HG03354 (cell line): ENCODE data around the gene ARHGAP22.
A peak's percentile ranks its signal among the peaks of the same experiment; 100 is the strongest.

Experiments
- ATAC-seq: cut with Tn5 transposase; IDR thresholded peaks from one replicate; pipeline ENCODE4 v1.9.1; 2021; ENCODE audit warnings: mild to moderate bottlenecking; ENCODE audit not compliant: unreplicated experiment, poor library complexity, severe bottlenecking

The ARHGAP22 gene

DNA sequence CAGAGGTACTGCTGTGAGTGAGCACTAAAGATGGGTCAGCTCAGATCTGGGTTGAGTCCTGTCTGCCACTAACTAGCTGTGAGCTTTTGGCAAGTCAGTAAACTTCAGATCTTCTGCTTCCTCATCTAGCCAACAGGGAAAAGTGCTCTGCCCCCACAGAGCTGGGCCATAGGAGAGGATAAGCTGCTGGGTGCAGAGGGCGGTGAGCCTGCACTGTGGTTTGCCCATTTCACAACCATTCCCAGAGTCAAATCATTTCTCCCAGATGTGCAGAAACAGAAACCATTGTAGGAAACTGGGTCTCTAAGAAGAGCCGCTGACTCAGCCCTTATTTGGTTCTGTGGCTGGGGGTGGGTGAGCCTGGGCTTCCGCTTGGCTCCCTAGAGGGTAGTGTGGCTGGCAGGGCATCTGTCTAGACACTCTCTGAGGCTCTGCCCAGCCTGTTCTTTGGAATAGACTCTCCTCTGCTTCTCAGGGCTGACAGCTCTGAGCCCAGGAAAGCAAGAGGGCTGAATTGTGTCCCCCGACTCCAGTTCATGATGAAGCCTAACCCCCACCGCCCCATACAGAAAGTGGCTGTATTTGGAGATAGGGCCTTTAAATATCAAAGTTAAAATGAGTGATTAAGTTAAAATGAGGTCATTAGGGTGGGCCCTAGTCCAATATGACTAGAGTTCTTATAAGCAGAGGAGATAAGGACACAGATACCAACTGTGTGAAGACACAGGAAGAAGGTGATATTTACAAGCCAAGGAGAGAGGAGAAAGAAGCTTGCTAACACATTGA is 29.5 kb upstream of the ARHGAP22 start:
- peak; percentile 97 for ATAC-seq

DNA sequence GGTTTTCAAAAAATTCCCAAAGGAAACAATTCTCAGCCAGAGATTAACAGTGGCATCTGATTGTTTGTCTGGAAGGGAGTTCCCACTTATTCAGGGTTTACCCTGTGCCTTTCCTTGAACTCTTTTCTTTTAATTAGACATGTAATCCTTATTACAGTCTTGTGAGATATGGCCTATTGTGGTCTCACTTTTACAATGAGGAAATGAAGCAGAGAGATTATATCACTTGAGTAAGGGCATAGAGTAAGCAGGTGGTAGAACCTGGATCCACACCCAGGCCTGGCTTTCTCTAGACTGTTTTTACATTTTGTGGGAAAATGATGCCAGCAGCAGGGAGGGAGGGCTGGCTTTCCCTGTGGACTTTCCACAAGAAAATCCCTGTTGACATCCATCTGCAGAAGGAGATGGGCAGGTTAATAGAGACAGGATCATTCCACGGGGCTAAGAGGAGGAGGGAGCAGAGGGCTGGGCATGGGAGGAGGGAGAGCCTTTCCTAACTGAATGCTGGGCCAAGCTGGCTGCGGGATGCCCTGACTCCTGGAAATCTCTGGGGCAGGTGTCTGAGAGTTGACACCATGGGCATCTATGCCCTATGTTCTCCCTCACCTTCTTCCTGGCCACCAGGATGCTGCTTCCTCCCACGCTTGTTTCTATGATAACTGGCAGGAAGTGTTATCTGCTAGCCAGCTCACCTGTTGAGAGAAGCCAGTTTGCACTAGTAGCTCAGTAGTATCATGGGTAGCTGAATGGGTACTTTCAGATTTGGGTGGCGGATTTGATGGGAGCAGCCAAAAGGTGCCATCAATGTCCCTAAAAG is 28.7 kb upstream of the ARHGAP22 start:
- peak; percentile 53 for ATAC-seq

DNA sequence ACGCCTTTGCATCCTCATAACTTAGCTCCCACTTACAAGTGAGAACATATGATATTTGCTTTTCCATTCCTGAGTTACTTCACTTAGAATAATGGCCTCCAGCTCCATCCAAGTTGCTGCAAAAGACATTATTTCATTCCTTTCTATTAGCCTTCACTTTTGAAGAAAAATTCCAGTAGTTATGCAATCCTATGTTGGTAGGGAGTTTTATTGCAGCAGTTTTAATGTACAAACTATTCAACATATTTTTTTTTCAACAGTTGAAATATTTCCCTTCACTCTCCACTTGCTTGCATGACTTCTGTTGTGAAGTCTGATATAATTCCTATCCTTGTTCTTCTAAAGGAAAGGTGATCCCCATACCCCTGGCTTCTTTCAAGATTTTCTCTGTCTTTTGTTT is 27.3 kb upstream of the ARHGAP22 start:
- no peak for ATAC-seq

DNA sequence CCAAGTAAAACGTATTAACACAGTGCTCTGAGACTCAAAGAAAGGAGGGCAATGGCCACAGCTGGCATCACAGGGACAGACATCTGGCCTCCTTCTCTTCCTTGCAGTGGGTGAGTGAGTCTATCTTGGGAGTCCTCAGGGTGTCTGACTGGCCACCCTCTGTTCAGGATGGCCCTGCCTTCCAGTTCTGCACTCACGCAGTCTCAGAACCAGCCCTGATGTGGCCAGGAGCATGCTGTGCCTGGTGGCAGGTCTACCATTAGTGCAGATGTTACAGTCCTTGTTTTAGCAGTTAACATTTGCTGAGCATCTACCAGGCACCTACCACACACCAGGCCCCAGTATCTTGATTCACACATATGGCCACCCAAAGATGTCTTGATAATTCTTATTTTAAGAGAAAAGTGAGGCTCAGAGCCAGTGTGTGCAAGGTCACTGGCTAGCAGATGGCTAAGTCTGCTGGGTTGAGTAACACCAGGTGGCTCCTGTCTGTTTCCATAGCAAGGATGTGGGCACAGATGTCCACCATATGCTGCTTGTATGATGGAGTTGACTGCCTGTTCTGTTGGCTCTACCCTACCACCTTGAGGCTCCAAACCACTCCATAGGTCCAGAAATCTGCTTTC is 23.2 kb upstream of the ARHGAP22 start:
- no peak for ATAC-seq

DNA sequence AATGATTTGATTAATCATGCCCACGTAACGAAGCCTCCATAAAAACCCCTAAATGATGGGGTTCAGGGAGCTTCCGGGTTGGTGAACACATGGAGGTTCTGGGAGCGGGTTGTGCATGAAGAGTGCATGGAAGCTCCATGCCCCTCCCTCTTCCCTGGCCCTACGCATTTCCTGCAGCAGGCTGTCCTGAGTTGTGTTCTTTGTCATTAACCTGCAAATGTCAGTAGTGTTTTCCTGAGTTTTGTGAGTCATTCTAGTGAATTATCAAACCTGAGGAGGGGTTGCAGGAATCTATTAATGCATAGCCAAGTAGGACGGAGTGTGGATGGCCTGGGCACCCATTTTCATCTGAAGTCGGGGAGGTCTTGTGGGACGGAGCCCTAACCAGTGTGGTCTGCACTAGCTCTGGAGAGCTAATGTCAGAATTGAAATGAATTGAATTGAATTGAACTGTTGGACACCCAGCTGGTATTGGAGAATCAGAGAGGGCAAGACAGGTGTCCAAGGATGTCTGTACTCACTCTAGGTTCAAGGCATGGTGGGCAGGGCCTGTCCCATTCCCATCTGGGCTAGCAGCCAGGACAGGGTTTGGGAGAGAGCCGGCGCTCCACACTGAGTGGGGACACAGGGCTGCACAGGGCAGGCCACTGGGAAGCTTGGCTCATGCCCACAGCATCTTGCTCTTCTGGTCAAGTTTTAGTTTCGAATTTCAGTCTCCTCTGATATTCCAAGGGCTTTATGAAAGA is 22.3 kb upstream of the ARHGAP22 start:
- no peak for ATAC-seq

DNA sequence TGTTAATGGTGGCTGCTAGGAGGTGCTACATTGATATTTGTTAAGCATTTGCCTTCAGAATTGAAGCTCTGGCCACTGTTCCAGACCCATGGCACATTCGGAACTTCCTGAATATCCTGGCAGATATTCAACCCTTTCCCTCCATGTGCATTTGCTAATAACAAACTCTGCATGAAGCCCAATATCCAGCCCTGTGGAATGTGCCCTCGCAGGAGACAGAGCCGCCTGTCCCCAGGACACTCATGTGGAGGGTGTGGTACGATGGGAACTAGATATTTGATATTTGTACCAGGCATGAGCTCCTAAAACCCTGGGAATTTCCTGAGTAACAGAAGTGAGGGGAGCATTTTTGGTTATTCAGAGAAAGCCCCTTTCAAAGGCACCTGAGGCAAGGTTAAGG is 21.6 kb upstream of the ARHGAP22 start:
- no peak for ATAC-seq

DNA sequence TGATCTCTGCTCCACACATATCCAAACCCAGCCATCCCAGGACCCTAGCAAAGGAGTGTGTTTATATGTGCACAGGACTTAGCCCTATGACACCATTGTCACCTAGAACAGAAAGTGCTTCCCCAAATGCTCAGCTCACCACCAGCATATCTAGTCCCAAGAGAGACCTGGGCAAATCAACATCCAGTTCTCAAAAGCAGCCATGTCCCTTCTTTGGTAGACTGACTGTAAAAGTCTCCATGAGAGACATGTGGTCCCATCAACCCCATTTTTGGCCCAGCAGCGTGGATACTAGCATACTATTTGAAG is 20.9 kb upstream of the ARHGAP22 start:
- ATAC-seq: no peak

DNA sequence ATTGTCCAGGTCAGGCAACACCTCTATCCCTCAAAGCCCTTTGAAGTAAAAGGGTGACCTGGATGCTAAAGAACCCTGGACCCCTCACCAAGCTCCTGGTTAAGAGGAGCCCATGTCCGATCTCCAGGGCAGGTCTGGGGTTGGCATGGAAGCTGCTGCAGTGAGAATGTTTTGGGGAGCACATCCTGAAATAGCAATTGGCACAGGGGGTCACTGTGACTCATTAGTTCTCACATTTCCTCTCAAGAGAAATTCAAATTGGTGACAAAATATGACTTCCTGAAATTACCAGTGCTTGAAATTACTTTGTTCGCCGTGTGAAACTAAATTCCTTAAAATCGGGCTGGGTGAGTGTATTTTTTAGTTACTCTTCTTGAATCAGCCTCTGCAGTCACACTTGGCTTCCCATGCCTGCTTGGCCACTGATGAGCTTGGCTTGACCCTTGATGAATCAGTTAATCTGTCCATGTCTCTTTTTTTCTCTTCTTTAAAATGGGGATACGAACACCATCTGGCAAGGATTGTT is 18.8 kb upstream of the ARHGAP22 start:
- ATAC-seq: no peak

DNA sequence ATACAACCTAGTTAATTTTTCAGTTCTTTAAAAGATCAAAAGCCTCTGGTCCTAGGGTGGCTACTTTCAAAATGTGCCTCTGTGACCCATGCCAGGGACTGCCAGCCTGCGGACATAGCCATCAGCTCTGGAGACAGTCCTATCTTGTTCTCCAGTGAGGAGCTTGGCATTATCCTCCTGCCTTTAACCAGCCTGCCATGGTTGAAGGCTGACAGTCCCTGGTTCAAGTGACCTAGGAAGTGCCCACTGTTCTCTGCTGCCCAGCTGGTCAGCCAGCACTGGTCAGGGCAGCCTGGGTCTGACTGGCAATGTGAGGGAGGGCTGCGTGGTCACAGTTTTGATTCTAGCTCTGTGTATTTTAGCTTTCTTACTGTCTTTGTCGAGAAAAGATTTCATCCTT is 18.1 kb upstream of the ARHGAP22 start:
- no peak for ATAC-seq

DNA sequence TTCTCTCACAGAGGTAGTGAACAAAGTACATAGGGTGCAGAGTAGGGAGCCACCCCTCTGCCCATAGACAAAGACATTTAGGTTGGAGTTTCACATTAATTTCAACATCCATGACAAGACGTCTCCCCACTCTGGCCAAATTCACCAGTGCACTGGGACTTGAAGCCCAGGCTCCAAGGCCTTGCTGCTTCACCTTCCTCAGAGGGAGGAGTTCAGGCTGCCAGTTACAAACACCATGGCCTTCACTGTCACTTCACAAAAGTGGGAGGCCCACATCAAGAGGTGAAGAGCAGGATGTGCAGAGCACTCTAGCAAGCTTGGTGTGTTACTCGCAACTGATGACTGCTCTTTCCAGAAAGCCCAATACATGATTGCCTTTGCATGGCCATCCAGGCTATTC is 15.8 kb upstream of the ARHGAP22 start:
- ATAC-seq: no peak

DNA sequence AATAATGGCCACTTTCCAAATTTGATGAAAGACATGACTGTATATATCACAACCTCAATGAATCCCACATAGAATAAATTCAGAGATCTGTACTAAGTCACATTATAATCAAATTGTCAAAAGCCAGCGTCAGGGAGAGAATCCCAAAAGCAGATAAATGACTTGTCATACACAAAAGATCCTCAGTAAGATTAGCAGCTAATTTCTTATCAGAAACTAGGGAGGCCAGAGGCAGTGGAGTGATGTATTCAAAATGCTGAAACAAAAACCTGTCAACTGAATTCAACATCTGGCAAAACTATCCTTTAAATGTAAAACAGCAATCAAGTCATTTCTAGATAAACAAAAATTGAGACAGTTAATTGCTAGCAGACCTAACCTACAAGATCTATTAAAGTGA is 11.6 kb upstream of the ARHGAP22 start:
- ATAC-seq: no peak

DNA sequence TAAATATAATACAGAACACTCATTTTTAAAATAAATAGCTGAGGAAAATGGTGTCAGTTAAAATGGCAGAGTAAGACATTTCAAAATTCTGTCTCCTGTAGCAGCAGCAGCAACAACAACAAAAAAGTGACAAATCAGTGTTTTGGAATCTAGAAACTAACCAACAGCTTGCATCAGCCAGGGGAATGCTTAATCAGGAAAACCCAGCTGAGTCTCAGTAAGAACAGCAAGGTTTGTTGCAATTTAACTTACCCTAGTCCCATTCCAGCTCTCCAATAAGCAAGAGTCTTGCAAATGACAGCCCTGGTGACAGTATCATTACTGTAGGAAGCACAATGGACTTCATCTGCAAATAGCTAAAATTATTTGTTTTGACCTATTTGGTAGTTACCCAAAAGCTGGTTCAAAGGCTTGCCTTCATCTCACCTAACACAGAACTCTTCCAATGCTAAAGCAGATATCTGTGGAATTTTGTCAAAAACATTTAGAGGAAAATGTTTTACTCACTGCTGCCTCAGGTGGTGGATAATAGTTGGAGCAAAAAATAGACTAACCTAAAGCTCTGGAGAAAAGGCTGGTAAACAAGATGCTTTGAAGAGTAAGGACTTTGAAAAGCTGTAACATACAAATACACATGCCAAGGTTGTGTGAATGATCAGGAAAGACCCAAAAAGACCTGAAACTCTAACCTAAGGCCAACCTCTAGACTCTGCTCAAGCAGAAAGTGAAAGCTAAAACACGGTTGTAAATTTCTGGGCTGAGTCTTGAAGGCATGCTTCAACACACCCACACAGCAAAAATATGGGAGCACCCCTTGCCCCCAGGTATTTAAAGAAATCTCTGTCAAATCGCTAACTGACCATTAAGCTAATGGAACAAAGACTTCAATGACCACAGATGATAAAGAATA is 9.9 kb upstream of the ARHGAP22 start:
- ATAC-seq: peak; percentile 68

DNA sequence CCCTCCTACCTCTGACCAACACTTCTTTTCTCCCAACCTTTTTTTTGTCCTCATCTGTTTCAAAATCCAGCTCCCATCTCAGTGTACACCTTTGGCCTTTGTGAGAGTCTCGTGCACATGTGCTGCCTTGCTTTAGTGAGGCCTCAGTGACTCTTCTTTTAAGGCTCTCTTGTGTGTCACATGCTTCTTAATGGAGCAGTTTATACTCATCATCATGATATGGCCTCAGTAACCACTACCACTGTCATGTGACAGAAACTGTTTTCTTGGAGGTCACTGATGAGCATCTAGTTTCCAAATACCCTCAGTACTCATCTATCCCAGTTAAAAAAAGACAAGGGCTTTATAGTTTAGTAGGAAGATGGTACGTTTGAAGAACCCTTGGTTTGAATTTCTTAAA is 8.1 kb upstream of the ARHGAP22 start:
- no peak for ATAC-seq

DNA sequence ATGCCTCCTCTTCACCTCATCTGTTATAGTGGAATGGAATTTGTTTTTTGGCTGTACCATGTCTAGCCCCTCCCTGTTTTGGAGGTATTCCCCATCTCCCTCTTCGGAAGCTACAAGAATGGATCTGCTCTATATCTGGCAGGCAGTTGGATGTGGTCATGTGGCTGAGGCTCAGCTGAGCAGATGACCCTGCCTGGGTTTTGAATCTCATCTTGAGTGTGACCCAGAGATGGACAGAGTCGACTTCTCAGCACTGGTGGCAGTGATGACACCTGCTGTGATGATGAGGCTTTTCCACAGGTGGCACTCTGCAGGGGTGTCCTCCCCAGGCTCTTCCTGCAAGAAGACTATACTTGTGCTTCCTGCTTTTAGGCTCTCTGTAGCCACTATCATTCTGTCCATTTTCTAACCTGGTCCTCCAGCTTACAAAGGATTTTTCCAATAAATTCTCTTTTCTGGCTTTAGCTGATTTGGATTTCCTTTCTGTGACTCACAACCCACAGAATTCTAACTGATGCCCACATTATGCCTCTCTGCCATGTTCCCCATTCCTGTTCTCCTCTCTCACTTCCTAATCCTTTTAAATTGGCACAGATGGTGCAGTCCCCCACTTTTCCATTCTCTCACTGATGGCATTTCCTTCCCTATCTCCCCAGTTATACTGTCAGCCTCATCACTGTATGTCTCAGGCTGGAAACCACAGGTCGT is 7.5 kb upstream of the ARHGAP22 start:
- no peak for ATAC-seq

DNA sequence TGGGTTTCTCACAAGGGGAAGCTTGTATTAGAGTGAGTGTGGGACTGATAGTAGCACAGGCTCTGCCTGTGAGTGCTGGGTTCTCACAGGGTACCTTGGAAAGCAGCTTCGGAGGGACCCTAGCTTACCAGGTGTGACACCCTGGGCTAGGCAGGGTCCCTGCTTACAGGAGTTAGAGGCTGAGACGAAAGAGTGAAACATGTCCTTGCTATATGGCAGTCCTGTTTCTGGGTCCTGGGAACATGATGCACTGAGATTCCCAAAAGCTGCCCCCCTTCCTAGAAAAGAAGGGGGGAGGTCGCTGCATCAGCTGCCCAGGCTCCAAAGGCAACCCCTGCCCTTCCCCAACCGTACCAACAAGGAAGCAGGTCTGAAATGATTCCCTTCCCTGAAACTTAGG is 6.3 kb upstream of the ARHGAP22 start:
- no peak for ATAC-seq

DNA sequence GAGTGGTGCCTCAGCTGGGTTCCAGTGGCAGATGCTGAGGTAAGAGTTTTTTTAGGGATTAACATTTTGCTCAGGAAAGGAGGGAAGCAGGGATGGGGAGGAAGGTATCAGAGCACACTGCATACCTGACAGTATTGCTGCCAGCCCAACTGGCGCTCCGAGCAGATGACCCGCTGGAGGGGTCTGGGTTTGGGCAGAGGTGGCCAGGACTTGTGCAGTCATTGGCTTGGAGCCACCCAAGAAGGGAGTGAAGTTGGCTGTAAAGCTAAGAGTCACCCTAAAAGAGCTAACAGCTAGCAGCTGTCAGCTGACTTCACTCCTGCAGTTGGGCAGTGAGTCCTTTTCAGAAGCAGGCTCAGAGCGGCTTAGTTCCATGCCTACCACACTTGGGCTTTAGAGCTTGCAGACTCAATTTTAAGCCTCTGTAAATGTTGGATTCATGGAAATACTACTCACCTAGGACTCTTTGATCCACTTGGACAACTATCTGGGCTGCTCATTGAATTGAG is 5.8 kb upstream of the ARHGAP22 start:
- ATAC-seq: no peak

DNA sequence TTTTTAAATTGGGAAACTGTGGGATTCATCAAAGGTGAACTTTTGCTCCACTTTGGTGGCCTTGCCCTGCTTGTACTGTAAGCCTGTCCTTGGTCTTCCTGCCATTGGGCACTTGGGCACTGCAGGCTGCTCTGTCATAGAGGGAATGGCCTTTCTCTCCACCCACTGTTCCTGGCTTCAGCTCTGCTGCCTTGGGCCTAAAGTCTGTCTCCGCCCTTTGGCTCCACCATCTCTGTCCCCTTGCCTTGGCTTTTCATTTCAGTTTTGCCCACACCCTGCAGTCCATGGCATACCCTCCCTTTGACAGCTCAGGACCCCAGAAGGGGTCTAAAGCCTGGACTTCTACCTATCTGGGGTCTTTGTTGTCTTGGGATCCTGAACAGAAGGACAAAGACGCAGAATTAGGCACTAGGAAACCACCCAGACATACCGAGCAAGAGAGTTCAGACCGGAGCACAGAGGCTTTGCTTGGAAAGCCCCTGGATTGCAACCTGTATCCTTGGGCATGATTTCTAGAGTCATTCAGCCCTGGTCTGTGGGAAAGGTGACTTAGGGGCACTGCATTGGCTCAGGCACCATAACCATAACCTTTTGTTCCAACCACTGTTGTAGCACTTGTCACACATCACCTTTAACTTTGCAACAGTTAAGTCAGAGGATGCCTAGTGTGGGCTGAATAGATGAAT is 5.2 kb upstream of the ARHGAP22 start:
- no peak for ATAC-seq

DNA sequence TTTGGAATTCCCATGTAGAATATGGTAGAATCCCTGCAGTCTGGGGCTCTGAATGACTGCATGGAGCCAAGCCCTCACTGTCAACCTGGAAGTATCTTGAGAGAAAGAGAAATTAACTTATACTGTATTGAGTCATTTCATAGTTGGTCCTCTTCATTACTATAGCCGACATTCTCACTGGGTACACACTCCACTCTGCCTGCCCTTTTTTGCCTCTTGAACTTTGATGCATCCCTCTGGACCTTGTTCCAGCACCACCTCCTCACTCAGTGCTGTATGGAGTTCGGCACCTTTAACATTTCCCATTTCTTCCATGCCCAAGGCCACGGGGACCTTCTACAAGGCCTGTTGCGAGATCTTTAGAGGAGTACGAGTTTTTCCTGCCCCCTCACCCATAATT is 4.6 kb upstream of the ARHGAP22 start:
- ATAC-seq: no peak
